ENCODE data around the gene HGF.

HGF gene

DNA sequence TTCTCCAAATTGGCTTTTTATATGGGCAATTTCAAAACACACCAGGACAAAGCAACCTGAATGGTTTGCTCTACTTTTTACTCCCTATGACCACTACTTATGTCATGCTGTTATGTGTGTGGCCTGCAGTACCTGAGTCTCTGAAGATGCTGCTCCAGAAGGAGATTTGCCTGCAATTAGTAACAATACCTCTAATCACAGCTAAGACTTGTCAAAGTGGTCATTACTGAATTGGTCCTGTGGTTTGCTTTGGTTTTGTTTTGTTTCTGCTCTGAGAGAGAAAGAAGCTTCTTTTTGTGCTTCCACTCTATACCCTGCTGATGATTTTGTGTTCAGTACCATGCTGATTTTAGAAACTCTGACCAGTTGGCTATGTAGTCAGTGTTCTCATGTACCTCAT, 25.5 kb downstream of the HGF start:
- Histone ChIP-seq H3F3A (ENCODE audit: insufficient read depth) (no peaks in the 10 kb centered on the region), H3K36me3 (ENCODE audit: low read length) (no peaks in the 10 kb centered on the region), H2AFZ (ENCODE audit: low read depth, low read length, severe bottlenecking) (no peak overlapping the region), H3K9me2 (replicated peaks; ENCODE audit: insufficient read depth, low read length) (no peaks in the 10 kb centered on the region), H3K9ac (ENCODE audit: low read length) (no peak overlapping the region), H3K27ac (ENCODE audit: low read depth, low read length) (no peak overlapping the region), H3K9me3 (ENCODE audit: insufficient read depth, low read length) (no peaks in the 10 kb centered on the region), H3K27me3 (ENCODE audit: low read length) (no peaks in the 10 kb centered on the region), H4K20me1 (ENCODE audit: low read depth, low read length) (no peaks in the 10 kb centered on the region), H3K79me2 (ENCODE audit: insufficient read depth, low read length) (no peaks in the 10 kb centered on the region), H3K4me2 (ENCODE audit: low read depth, low read length, poor library complexity, severe bottlenecking) (no peak overlapping the region), H3K4me3 (ENCODE audit: insufficient read depth, low read length, poor library complexity, severe bottlenecking) (no peak overlapping the region)
- TF ChIP-seq, protein P1, sequence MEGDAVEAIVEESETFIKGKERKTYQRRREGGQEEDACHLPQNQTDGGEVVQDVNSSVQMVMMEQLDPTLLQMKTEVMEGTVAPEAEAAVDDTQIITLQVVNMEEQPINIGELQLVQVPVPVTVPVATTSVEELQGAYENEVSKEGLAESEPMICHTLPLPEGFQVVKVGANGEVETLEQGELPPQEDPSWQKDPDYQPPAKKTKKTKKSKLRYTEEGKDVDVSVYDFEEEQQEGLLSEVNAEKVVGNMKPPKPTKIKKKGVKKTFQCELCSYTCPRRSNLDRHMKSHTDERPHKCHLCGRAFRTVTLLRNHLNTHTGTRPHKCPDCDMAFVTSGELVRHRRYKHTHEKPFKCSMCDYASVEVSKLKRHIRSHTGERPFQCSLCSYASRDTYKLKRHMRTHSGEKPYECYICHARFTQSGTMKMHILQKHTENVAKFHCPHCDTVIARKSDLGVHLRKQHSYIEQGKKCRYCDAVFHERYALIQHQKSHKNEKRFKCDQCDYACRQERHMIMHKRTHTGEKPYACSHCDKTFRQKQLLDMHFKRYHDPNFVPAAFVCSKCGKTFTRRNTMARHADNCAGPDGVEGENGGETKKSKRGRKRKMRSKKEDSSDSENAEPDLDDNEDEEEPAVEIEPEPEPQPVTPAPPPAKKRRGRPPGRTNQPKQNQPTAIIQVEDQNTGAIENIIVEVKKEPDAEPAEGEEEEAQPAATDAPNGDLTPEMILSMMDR (IDR thresholded peaks at IDR 0.05; ENCODE audit: insufficient read depth, low read length, poor library complexity, severe bottlenecking) = no peak
- no peak for TF ChIP-seq EZH2phosphoT487 (conservative IDR thresholded peaks at IDR 0.05; ENCODE audit: low read length)

DNA sequence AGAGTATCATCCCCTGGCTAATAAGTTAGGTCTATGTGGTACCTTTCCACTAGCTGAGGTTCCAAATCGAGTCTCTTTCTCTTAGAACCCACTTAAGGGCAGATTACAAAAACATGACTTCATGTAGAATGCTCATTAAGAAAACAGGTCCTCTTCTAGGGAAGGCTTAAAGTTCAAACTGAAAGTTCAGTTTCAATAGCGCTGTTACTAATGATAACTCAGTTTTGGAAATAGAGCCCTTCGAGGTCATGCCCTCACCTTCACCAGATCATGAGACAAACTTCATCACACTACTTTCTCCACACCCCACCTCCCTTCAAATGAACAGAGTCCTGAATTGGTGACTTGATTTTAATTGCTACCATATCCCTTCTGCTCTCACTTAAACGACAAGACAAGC, 26.2 kb downstream of the HGF start:
- Histone ChIP-seq H3K4me3 (ENCODE audit: insufficient read depth, low read length, poor library complexity, severe bottlenecking) (no peak overlapping the region), H4K20me1 (ENCODE audit: low read depth, low read length) (no peaks in the 10 kb centered on the region), H3K27ac (ENCODE audit: low read depth, low read length) (no peak overlapping the region), H3K27me3 (ENCODE audit: low read length) (no peaks in the 10 kb centered on the region), H3K36me3 (ENCODE audit: low read length) (no peaks in the 10 kb centered on the region), H3K9me3 (ENCODE audit: insufficient read depth, low read length) (no peaks in the 10 kb centered on the region), H3K79me2 (ENCODE audit: insufficient read depth, low read length) (no peaks in the 10 kb centered on the region), H3K9me2 (replicated peaks; ENCODE audit: insufficient read depth, low read length) (no peaks in the 10 kb centered on the region), H3K4me2 (ENCODE audit: low read depth, low read length, poor library complexity, severe bottlenecking) (no peak overlapping the region), H2AFZ (ENCODE audit: low read depth, low read length, severe bottlenecking) (no peak overlapping the region), H3F3A (ENCODE audit: insufficient read depth) (no peaks in the 10 kb centered on the region), H3K9ac (ENCODE audit: low read length) (no peak overlapping the region)
- TF ChIP-seq EZH2phosphoT487 (conservative IDR thresholded peaks at IDR 0.05; ENCODE audit: low read length) = no peak
- TF ChIP-seq, protein P1 (IDR thresholded peaks at IDR 0.05; ENCODE audit: insufficient read depth, low read length, poor library complexity, severe bottlenecking) = no peak

DNA sequence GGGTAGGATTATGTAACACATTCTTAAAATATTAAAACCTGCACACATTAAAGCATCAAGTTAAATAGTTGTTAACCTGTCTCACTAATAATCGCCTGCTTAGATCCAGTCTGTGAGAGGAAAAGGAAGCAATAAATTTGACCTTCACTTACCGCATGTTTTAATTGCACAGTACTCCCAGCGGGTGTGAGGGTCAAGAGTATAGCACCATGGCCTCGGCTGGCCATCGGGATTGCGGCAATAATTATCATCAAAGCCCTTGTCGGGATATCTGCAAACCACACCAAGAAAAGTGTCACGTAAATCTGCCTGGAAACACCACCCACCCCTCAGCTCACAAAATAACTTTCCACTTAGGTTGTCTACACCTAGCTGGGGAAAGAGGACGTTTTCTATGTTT, 26.6 kb downstream of the HGF start:
- Histone ChIP-seq H3K4me2 (ENCODE audit: low read depth, low read length, poor library complexity, severe bottlenecking) (no peak overlapping the region), H3K9me2 (replicated peaks; ENCODE audit: insufficient read depth, low read length) (no peaks in the 10 kb centered on the region), H3F3A (ENCODE audit: insufficient read depth) (no peaks in the 10 kb centered on the region), H3K79me2 (ENCODE audit: insufficient read depth, low read length) (no peaks in the 10 kb centered on the region), H3K36me3 (ENCODE audit: low read length) (no peaks in the 10 kb centered on the region), H3K4me3 (ENCODE audit: insufficient read depth, low read length, poor library complexity, severe bottlenecking) (no peak overlapping the region), H3K9me3 (ENCODE audit: insufficient read depth, low read length) (no peaks in the 10 kb centered on the region), H4K20me1 (ENCODE audit: low read depth, low read length) (no peaks in the 10 kb centered on the region), H3K27me3 (ENCODE audit: low read length) (no peaks in the 10 kb centered on the region), H3K9ac (ENCODE audit: low read length) (no peak overlapping the region), H3K27ac (ENCODE audit: low read depth, low read length) (no peak overlapping the region), H2AFZ (ENCODE audit: low read depth, low read length, severe bottlenecking) (no peak overlapping the region)
- TF ChIP-seq, protein P1 (IDR thresholded peaks at IDR 0.05; ENCODE audit: insufficient read depth, low read length, poor library complexity, severe bottlenecking) = no peak
- no peak for TF ChIP-seq EZH2phosphoT487 (conservative IDR thresholded peaks at IDR 0.05; ENCODE audit: low read length)
